GM21576 (cell line): ENCODE results near the gene MAN2C1.
"Not testable (repeated sequence)": the region's sequence is repeated elsewhere in the genome, so short reads cannot be mapped to it uniquely, and the experiment has no call there.

Experiments
- ATAC-seq: cut with Tn5 transposase; IDR thresholded peaks from one replicate; pipeline ENCODE4 v1.9.1; 2021; ENCODE audit warnings: mild to moderate bottlenecking, moderate library complexity; ENCODE audit not compliant: unreplicated experiment

MAN2C1 gene

DNA sequence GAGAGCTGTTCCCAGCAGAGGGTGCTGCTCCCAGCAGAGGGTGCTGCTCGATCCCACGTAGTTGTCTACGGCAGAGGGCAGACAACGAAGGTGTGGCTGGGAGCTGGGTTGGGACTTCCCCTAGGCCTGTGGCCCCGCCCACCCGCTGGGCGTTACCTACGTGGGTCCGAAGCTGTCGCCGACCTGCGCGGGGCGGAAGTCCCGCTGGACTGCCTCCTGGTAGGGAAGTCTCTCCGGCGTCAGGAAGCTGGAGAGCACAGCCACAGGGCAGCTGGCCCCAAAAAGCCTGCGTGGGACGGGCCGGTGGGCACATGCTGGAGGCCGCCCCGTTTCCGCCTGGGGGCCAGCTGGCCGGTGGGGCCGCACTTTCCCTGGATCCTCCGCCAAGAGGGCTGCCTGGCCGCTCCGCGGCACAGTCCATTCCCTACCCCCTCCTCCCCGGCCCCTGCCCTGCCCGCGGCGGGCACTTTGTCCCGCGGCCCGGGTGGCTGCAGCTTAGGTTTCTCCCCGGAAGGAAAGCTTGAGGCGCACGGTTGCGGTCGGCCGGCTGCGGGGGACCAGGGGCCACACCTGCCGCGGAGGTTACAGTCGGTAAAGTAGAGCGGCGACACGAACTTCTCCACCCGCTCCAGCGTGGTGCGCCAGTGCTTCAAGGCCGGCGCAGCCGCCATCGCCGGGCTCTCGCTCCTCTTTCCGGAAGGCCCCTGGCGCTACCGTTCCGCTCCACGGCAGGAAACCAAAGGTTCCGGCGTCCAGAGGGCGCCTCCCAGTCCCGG is at the start of gene MAN2C1:
Gene MAN2C1, minus strand, starts transcription at position 695 of the 776 bp plus-strand sequence. Its CDS starts 24 bp downstream, at position 671.
- peak; percentile 87 for ATAC-seq

DNA sequence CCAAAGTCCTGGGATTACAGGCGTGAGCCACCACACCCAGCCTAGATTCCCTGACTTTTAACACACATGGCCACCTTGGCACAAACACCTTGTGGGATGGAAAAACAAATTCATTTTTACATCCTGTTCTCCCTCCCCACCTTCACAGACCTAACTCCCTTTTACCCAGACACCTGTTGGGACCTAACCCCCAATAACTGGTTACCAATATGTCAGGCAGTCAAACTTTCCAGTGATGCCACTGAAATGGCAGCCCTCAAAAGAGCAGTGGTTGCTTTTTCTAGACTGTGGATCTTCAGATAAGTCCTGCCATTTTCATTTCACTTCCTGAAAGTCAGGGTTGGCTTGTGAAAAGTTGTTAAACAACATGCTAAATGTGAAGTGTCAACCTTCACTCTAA is 48.2 kb upstream of the MAN2C1 start:
- ATAC-seq = no peak

DNA sequence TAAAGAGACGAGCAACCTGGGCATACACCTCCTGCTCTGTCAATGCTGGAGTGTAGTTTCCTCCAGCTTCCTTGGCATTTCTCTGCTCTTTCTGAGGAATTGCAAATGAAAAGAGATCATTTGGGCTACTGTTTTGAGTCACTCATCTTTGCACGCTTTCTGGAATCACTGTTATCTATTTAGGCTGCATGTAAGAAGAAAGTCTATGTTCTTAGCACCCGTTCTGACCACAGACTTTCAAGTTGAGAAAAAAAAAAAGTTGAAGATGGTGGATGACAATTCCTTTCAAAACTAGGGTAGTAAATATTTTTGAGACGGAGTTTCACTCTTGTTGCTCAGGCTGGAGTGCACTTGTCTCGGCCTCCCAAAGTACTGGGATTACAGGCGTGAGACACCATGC is 41.8 kb upstream of the MAN2C1 start:
- no peak for ATAC-seq

- no peak for ATAC-seq
Observed at GRCh38 chr15:75407083-75407482, 38.7 kb upstream of the MAN2C1 start.

- ATAC-seq = no peak
Observed at GRCh38 chr15:75403892-75404291, 35.5 kb upstream of the MAN2C1 start.

DNA sequence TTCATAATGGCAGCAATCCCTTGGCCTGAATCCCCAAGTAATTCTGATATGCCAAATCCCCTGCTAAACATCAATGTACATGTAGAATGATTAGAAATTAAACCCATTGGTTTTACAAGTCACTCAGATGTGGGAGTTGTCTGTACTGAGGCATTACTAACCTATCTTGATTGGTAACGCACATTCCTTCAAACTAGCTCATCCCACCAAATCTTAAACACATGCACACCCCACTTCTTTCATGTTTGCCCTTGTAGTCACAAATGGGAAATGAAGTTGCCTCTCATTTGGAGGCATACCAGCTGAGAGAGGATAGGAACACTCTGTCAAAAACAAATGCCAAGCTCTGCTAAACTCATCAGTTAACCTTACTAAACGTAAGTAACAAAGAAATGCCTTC is 29.1 kb upstream of the MAN2C1 start:
- no peak for ATAC-seq

DNA sequence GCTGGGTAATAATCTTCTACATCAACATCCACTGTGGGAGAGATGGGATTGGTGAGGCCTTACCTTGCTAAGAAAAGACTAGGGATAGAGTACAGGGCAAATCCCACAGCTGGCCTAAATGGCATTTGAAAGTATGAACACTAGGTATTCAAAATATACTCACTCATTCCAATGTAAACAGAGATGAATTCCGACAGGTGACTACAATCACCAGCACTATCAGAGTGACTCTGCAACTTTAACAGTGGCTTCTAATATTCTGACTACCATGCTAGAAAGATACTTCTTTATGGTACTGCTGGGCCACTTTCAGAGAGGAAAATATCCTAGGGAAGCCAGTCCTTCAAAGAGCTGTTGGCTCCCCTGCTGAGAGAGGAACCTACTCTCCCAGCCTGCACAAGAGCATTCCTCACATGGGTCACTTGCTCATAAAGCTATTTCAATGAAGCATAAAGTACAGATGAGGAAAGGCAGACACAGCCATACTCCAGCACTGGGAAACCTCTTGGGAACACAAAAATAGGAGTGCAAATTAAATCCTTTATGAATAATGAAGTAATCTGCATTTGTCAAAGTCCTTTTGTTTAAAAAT is 21.5 kb upstream of the MAN2C1 start:
- no peak for ATAC-seq

GRCh38 chr15:75383986-75384385 is 15.6 kb upstream of the MAN2C1 start:
- ATAC-seq = not testable (repeated sequence)

- no peak for ATAC-seq
Observed at GRCh38 chr15:75380773-75381172, 12.4 kb upstream of the MAN2C1 start.

DNA sequence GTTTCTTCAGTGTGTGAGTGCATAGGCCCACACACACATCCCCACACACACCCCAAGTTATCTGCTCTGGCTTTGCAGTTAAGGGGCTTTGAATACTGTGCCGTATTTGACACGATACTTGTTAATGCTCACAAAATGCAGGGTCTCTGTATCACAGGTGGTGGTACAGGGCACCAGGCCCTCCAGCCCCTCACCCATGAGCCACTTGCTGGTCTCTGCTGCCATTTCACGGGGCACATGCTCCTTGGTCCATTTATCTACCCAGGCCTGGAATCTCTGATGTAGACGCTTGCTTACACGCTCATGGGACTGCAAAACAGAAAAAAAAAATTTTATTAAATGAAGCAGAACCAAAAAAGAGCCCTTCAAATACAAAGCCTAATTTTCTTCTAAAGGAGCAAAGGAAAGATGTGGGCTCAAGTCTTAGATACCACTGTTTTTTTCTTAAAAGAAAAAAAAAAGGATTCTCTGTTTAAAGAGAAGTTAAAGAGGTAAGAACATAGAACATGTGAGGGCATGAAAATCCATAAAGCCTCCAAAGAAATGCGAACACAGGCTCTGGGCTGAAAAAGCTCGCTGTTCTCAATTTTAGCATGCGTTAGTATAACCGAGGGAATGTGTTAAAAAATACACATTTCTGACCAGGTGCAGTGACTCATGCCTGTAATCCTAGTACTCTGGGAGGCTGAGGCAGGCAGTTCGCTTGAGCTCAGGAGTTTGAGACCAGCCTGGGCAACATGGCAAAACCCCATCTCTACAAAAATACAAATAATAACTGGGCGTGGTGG is 3.7 kb upstream of the MAN2C1 start:
- ATAC-seq = no peak

GRCh38 chr15:75371486-75371885 is 3.1 kb upstream of the MAN2C1 start:
- no peak for ATAC-seq

- no peak for ATAC-seq
Observed at GRCh38 chr15:75369897-75370581, 1.6 kb upstream of the MAN2C1 start.

DNA sequence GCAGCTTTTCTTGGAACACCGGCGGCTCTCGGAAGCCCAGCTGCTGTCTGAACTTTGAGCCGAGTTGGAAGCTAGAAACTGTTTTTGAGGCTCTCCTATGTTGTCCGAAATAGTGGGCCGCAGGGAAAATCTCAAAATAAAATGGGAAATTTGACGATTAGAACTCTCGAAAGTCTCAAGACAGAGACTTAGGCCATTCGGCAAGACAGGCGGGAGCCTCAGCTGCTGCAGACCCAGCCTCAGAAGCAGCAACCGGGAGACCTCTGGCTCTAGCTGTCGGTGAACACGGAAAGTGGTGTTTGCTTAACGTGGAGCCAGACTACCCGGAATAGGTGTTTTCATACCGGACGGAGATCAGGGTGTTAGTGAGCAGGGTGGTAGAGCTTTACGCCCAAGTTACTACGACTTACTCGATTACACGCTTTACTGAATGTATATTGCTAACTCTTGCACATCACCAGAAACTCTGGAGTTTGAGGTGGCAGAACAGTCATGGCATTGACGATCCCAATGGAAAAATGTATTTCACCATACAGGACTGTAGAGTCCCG is 357 bp upstream of the MAN2C1 start:
- no peak for ATAC-seq

- no peak for ATAC-seq
Observed at GRCh38 chr15:75367406-75367912, 948 bp downstream of the MAN2C1 start.

DNA sequence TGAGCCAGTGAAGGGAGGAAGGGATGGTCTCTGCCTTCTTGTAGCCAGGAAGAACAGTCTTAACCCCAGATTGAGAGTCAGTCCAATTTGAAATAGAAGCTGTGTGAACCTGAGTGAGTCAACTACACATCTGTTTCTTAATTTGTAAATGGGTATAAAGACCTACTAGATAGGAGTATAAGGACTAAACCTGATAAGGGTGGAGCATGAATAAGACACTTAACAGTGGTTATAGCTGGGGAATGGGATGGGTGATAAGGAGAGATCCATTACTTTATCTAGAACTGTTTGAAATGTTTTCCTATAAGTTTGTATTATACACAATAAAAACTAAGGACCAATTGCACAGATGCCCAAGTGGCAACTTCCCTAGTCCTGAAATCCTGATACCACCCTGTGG is 1.4 kb downstream of the MAN2C1 start:
- no peak for ATAC-seq

- ATAC-seq = no peak
Observed at GRCh38 chr15:75366163-75366562, 2.2 kb downstream of the MAN2C1 start.

- no peak for ATAC-seq
Observed at GRCh38 chr15:75364881-75365280, 3.5 kb downstream of the MAN2C1 start.

GRCh38 chr15:75363786-75364185 is 4.6 kb downstream of the MAN2C1 start:
- ATAC-seq = no peak

GRCh38 chr15:75362642-75363249 is 5.7 kb downstream of the MAN2C1 start:
- ATAC-seq = no peak

GRCh38 chr15:75361989-75362641 is 6.3 kb downstream of the MAN2C1 start:
- ATAC-seq = no peak
